Endothelial cell of umbilical vein (primary cell): ENCODE measurements around the gene DEFB114. TPM values are rescaled to one million over a fixed set of nuclear protein-coding genes. Genes with fewer than 3 reads are reported as not detected.

Source experiments
- BruUV-seq: library from RNA; stranded (reverse); fragments of 400-500 nt; replicated peaks from 2 replicates; lab custom pipeline; 2021; lab: Mats Ljungman, UMichigan
- CTCF ChIA-PET: fragments of 300-600, 350-600 bp; sonication (Branson Sonifier 250); formaldehyde crosslinking; loops from one replicate; lab custom pipeline; 2021; ENCODE audit warnings: antibody characterized with exemption, inconsistent platforms; lab: Charles Lee
- POLR2A ChIA-PET: fragments of 300-600, 350-600 bp; sonication (Branson Sonifier 250); formaldehyde crosslinking; loops from one replicate; lab custom pipeline; 2021; ENCODE audit warnings: antibody characterized with exemption, inconsistent platforms; lab: Charles Lee
- DNase-seq: peaks from one replicate; pipeline ENCODE4 v3.0.0-alpha.2; 2011; ENCODE audit warnings: low read depth, low spot score
- FAIRE-seq: peaks from 2 replicates; lab custom pipeline; 2011; peaks lifted over from hg19 to GRCh38; lab: Jason Lieb, UNC
- H2AFZ ChIP-seq: 2 replicates; pipeline ENCODE4 v1.6.0; 2012; ENCODE audit warnings: low read depth, low read length, control low read depth, inconsistent platforms
- H3K27ac ChIP-seq: 2 replicates; pipeline ENCODE4 v1.5.1; 2011; ENCODE audit warnings: low read depth, mild to moderate bottlenecking, control low read depth, low read length, moderate library complexity; ENCODE audit not compliant: insufficient read depth
- H3K27me3 ChIP-seq, 2 experiments: 2 replicates each; pipeline versions ENCODE4 v1.6.0 to v1.6.1; 2011; ENCODE audit warnings: low read length in 2 of 2, mixed read lengths in 1 of 2; ENCODE audit not compliant: control insufficient read depth in 2 of 2, insufficient read depth in 2 of 2
- H3K36me3 ChIP-seq, 2 experiments: 2 replicates in 1 of 2; 3 replicates in 1 of 2; pipeline ENCODE4 v1.5.1; 2011; ENCODE audit warnings: low read length in 2 of 2, mild to moderate bottlenecking in 1 of 2, moderate library complexity in 1 of 2; ENCODE audit not compliant: control insufficient read depth in 2 of 2, insufficient read depth in 2 of 2; ENCODE audit errors: extremely low read depth in 1 of 2
- H3K4me1 ChIP-seq: 3 replicates; pipeline ENCODE4 v1.5.1; 2011; ENCODE audit warnings: mild to moderate bottlenecking, low read length; ENCODE audit not compliant: control insufficient read depth, insufficient read depth; ENCODE audit errors: extremely low read depth
- H3K4me2 ChIP-seq: 2 replicates; pipeline ENCODE4 v1.6.1; 2011; ENCODE audit warnings: low read length, control low read depth, mixed read lengths; ENCODE audit not compliant: insufficient read depth
- H3K4me3 ChIP-seq, 3 experiments: fragments of 200-600 bp in 1 of 3; sonication (generic), shearing (Covaris generic) in 1 of 3; replicated peaks in 1 of 3; 2 replicates each; pipeline ENCODE4 v1.5.1; 2011 to 2016; ENCODE audit warnings: control low read depth in 3 of 3, low read length in 3 of 3, mild to moderate bottlenecking in 2 of 3, inconsistent platforms in 1 of 3, low read depth in 1 of 3, moderate library complexity in 1 of 3; ENCODE audit not compliant: insufficient read depth in 1 of 3
- H3K79me2 ChIP-seq: 2 replicates; pipeline ENCODE4 v1.6.0; 2012; ENCODE audit warnings: low read length, inconsistent platforms; ENCODE audit not compliant: control insufficient read depth, insufficient read depth
- H3K9ac ChIP-seq: replicated peaks from 2 replicates; pipeline ENCODE3; 2011; ENCODE audit warnings: low read length, control low read depth; ENCODE audit not compliant: insufficient read depth; ENCODE audit errors: extremely low read depth
- H3K9me1 ChIP-seq: replicated peaks from 3 replicates; pipeline ENCODE4 v1.6.0; 2011; ENCODE audit warnings: mild to moderate bottlenecking, low read length; ENCODE audit not compliant: control insufficient read depth, insufficient read depth; ENCODE audit errors: extremely low read depth
- H3K9me3 ChIP-seq: replicated peaks from 2 replicates; pipeline ENCODE4 v1.5.1; 2012; ENCODE audit warnings: low read length, inconsistent platforms; ENCODE audit not compliant: control insufficient read depth, insufficient read depth
- H4K20me1 ChIP-seq: replicated peaks from 2 replicates; pipeline ENCODE3; 2011; ENCODE audit warnings: mild to moderate bottlenecking, low read length; ENCODE audit not compliant: control insufficient read depth, insufficient read depth; ENCODE audit errors: extremely low read depth
- CTCF ChIP-seq, 2 donors: IDR thresholded peaks; 1 replicate in 1 of 2; 2 replicates in 1 of 2; pipeline ENCODE4 v1.5.1; 2011; ENCODE audit warnings: low read length in 2 of 2, mild to moderate bottlenecking in 2 of 2, moderate library complexity in 2 of 2, control low read depth in 1 of 2, inconsistent platforms in 1 of 2, low read depth in 1 of 2; ENCODE audit not compliant: insufficient read depth in 1 of 2; ENCODE audit errors: extremely low read depth in 1 of 2
- EZH2 ChIP-seq: IDR thresholded peaks from 2 replicates; pipeline ENCODE4 v1.6.1; 2012; ENCODE audit warnings: borderline replicate concordance, low read depth, mild to moderate bottlenecking, moderate library complexity, low read length, inconsistent platforms; ENCODE audit not compliant: severe bottlenecking
- FOS ChIP-seq: IDR thresholded peaks from 2 replicates; pipeline ENCODE4 v1.6.1; 2011; ENCODE audit warnings: mild to moderate bottlenecking, low read length, moderate library complexity, borderline replicate concordance; ENCODE audit not compliant: insufficient read depth
- GATA2 ChIP-seq: IDR thresholded peaks from 2 replicates; pipeline ENCODE4 v1.7.0; 2011; ENCODE audit warnings: low read depth, mild to moderate bottlenecking, moderate library complexity, mixed read lengths, low read length; ENCODE audit not compliant: insufficient read length, insufficient read depth
- JUN ChIP-seq: IDR thresholded peaks from 2 replicates; pipeline ENCODE4 v1.6.1; 2011; ENCODE audit warnings: borderline replicate concordance, low read depth; ENCODE audit not compliant: insufficient read length, insufficient read depth
- MYC ChIP-seq: IDR thresholded peaks from one replicate; pipeline ENCODE4 v1.6.1; 2011; ENCODE audit warnings: mild to moderate bottlenecking, low read depth, low read length
- POLR2A ChIP-seq: IDR thresholded peaks from 2 replicates; pipeline ENCODE4 v1.6.1; 2012; ENCODE audit warnings: low read depth, mild to moderate bottlenecking, control low read depth, low read length
- POLR2AphosphoS5 ChIP-seq: IDR thresholded peaks from 2 replicates; pipeline ENCODE4 v1.6.1; 2012; ENCODE audit warnings: low read depth, mild to moderate bottlenecking, control low read depth, low read length, moderate library complexity; ENCODE audit not compliant: insufficient read depth
- dilution Hi-C: fragments of 300-500 bp; cut with MboI; formaldehyde crosslinking; loops from one replicate; pipeline ENCODE4 v1.15.0; 2019; ENCODE audit warnings: low sequenced_read_pairs; ENCODE audit not compliant: extremely low pct_ligation_motif_present
- intact Hi-C: fragments of 100-400 bp; cut with micrococcal nuclease; formaldehyde crosslinking; loops from one replicate; pipeline ENCODE4 v1.10.0; 2022
- polyA plus RNA-seq, 4 experiments: library from polyadenylated mRNA; depleted of rRNA in 3 of 4; stranded (reverse) in 3 of 4; unstranded in 1 of 4; fragments of >200 nt; gene quantifications; 2 replicates each; pipeline versions ENCODE4 v1.2.1 to v1.2.3, GENCODE V29; 2011 to 2012; ENCODE audit warnings: missing spikeins in 1 of 4
- total RNA-seq: library from RNA; stranded (reverse); gene quantifications from 2 replicates; pipeline ENCODE4 v1.2.3, GENCODE V29; 2021
- TF ChIP-seq, protein P1 (sequence below): IDR thresholded peaks from 2 replicates; pipeline ENCODE4 v1.6.1; 2011; ENCODE audit not compliant: insufficient read depth, insufficient read length

Gene DEFB114
- total and polyA plus RNA-seq, 2 donors (not counting 3 experiments of a cell fraction or from before 2014, with no cell fraction given) = not detected

GRCh38 chr6:49915035-49915434 lies 48.9 kb downstream of the DEFB114 start:
- intact Hi-C loops (no loop called here), dilution Hi-C loops (no loop called here)
- Histone ChIP-seq H3K9me1 (no peaks in the 10 kb centered on the region), H3K4me1 (no peaks in the 10 kb centered on the region), H3K27ac (no peak overlapping the region), H3K9me3 (no peaks in the 10 kb centered on the region), H4K20me1 (no peaks in the 10 kb centered on the region), H3K79me2 (no peaks in the 10 kb centered on the region), H3K4me2 (no peak overlapping the region), H3K36me3 (no peaks in the 10 kb centered on the region), H3K27me3 (no peaks in the 10 kb centered on the region), H3K9ac (no peak overlapping the region), H2AFZ (no peak overlapping the region), H3K4me3 (no peak overlapping the region)
- no TSS peak for BruUV-seq
- ChIA-PET POLR2A (no interaction called here), CTCF (no interaction called here)
- no peak for TF ChIP-seq POLR2A
- no peak for TF ChIP-seq CTCF (IDR thresholded peaks at IDR 0.05; ENCODE audit: extremely low read depth in 1 of 2, insufficient read depth in 1 of 2, low read depth in 1 of 2, low read length in 2 of 2)
- no peak for TF ChIP-seq POLR2AphosphoS5
- no peak for TF ChIP-seq GATA2
- TF ChIP-seq FOS = no peak
- TF ChIP-seq JUN = no peak
- TF ChIP-seq, protein P1, sequence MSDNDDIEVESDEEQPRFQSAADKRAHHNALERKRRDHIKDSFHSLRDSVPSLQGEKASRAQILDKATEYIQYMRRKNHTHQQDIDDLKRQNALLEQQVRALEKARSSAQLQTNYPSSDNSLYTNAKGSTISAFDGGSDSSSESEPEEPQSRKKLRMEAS = no peak
- TF ChIP-seq EZH2 = no peak
- TF ChIP-seq MYC = no peak
- FAIRE-seq = no peak
- DNase-seq = no peak
